Upper lobe of left lung (tissue), 4 donors: Measurements from ENCODE around the gene NHLRC2.

ENCODE experiments used
- CTCF ChIP-seq, 6 experiments: fragments of 450-650 bp in 4 of 6; fragments of 200-600 bp in 2 of 6; sonication (generic) in 2 of 6; IDR thresholded peaks; one replicate each; pipeline ENCODE4 v1.5.1; 2016 to 2019; ENCODE audit warnings: antibody characterized with exemption in 6 of 6
- EP300 ChIP-seq, 4 donors: sonication (generic); formaldehyde crosslinking; IDR thresholded peaks; one replicate each; pipeline ENCODE4 v1.5.1; 2017; ENCODE audit warnings: antibody characterized with exemption in 4 of 4, control low read depth in 2 of 4
- POLR2A ChIP-seq, 4 donors: fragments of 450-650 bp; IDR thresholded peaks; one replicate each; pipeline ENCODE4 v1.5.1; 2016 to 2017; ENCODE audit warnings: antibody characterized with exemption in 4 of 4, mild to moderate bottlenecking in 2 of 4
- POLR2AphosphoS5 ChIP-seq, 2 donors: sonication (generic); formaldehyde crosslinking; IDR thresholded peaks; one replicate each; pipeline ENCODE4 v1.5.1; 2017; ENCODE audit warnings: antibody characterized with exemption in 2 of 2

GRCh38 chr10:113961182-113962031 is 106.9 kb downstream of the NHLRC2 start:
- no peak for TF ChIP-seq POLR2A (IDR thresholded peaks at IDR 0.05)
- TF ChIP-seq CTCF (IDR thresholded peaks at IDR 0.05) = no peak
- no peak for TF ChIP-seq POLR2AphosphoS5 (IDR thresholded peaks at IDR 0.05)
- TF ChIP-seq EP300 (IDR thresholded peaks at IDR 0.05) = no peak
